Loucy (cell line): ENCODE data around the gene MALAT1.

Experiments used
- EZH2phosphoT487 ChIP-seq: fragments of 200-600 bp; IDR thresholded peaks from 2 replicates; pipeline ENCODE4 v1.6.1; 2018; ENCODE audit warnings: antibody characterized with exemption, mild to moderate bottlenecking, moderate library complexity, borderline replicate concordance
- TF ChIP-seq, protein P1 (sequence below): fragments of 200-600 bp; sonication (generic); conservative IDR thresholded peaks from 2 replicates; pipeline ENCODE4 v1.5.1; 2014; ENCODE audit warnings: mild to moderate bottlenecking, antibody characterized with exemption, low read length

DNA sequence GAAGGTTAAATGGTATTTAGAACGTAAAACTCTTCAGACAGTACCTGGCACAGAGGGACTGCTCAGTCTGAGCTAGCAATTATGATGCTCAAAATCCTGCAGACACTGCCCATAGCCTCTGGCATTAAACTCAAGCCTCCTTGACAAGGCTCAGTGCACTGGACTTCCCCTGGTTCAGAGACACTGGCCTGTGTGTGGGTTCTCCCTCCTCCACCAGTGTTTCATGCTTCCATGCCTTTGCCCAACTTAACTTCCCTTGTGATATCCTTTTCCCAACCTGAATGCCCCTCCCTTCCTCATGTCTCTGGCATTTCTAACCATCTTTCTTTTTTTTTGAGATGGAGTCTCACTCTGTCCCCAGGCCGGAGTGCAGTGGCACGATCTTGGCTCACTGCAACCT, 50.3 kb downstream of the MALAT1 start:
- TF ChIP-seq, protein P1, sequence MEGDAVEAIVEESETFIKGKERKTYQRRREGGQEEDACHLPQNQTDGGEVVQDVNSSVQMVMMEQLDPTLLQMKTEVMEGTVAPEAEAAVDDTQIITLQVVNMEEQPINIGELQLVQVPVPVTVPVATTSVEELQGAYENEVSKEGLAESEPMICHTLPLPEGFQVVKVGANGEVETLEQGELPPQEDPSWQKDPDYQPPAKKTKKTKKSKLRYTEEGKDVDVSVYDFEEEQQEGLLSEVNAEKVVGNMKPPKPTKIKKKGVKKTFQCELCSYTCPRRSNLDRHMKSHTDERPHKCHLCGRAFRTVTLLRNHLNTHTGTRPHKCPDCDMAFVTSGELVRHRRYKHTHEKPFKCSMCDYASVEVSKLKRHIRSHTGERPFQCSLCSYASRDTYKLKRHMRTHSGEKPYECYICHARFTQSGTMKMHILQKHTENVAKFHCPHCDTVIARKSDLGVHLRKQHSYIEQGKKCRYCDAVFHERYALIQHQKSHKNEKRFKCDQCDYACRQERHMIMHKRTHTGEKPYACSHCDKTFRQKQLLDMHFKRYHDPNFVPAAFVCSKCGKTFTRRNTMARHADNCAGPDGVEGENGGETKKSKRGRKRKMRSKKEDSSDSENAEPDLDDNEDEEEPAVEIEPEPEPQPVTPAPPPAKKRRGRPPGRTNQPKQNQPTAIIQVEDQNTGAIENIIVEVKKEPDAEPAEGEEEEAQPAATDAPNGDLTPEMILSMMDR = no peak
- no peak for TF ChIP-seq EZH2phosphoT487
